Measurements from ENCODE around the gene BEGAIN.

Gene BEGAIN

DNA sequence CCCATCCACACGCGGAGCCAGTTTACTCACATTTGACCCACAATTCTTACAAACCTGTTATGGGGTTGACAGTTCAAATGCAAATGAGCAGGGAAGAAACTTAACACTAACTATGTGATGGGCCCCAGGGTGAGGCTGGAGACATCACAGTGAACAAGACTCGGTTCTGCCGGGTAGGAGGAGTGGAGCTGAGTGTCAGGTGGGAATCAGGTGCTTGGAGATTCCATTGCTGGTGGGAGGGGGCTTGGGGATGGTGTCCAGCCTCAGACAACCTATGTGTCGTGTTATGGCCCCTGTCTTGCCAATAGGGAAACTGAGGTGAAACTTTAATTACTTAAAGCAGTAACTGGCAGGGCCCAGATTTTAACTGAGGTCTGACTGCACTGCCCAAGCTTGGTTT, 41.9 kb downstream of the BEGAIN start:
- no peak overlapping the region for H3K4me3 ChIP-seq (replicated peaks in 1 of 2; ENCODE audit: low read depth in 2 of 2, low read length in 2 of 2)
- TF ChIP-seq, protein P1, sequence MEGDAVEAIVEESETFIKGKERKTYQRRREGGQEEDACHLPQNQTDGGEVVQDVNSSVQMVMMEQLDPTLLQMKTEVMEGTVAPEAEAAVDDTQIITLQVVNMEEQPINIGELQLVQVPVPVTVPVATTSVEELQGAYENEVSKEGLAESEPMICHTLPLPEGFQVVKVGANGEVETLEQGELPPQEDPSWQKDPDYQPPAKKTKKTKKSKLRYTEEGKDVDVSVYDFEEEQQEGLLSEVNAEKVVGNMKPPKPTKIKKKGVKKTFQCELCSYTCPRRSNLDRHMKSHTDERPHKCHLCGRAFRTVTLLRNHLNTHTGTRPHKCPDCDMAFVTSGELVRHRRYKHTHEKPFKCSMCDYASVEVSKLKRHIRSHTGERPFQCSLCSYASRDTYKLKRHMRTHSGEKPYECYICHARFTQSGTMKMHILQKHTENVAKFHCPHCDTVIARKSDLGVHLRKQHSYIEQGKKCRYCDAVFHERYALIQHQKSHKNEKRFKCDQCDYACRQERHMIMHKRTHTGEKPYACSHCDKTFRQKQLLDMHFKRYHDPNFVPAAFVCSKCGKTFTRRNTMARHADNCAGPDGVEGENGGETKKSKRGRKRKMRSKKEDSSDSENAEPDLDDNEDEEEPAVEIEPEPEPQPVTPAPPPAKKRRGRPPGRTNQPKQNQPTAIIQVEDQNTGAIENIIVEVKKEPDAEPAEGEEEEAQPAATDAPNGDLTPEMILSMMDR (IDR thresholded peaks at IDR 0.05; ENCODE audit: low read depth, low read length) = no peak
- DNase-seq (ENCODE audit: low read depth in 2 of 2) = no peak

DNA sequence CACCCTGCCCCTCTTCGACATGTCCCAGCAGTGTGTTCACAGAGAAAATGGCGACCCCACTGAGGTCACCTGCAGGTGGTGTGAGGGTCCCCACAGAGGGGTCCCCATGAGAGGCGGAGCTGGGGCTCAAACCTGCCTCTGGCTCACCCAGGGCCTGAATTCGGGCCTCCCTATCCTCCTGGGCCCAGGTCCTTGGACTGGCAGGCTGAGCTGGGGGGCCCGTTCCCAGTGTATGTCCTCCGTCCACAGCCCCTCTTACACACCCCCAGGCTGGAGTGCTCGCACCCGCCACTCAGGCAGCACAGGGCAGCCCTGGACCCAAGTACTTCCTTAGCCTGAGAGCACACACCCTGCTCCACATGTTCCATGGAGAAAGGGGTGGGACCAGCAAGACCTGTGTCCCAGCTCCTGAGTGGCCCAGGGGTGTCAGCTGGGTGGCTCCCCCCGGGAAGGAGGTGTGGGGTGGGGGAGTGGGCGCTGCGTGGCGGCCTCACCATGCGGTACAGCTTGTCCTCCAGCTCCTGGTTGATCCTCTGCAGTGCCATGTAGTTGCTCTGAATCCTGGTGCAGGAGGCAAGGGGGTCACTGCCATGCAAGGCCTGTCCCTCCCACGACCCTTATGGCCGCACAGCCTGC, 42.6 kb downstream of the BEGAIN start:
- TF ChIP-seq, protein P1 (IDR thresholded peaks at IDR 0.05; ENCODE audit: low read depth, low read length) = no peak
- no peak for DNase-seq (ENCODE audit: low read depth in 2 of 2)
- H3K4me3 ChIP-seq (replicated peaks in 1 of 2; ENCODE audit: low read depth in 2 of 2, low read length in 2 of 2) = no peak overlapping the region

DNA sequence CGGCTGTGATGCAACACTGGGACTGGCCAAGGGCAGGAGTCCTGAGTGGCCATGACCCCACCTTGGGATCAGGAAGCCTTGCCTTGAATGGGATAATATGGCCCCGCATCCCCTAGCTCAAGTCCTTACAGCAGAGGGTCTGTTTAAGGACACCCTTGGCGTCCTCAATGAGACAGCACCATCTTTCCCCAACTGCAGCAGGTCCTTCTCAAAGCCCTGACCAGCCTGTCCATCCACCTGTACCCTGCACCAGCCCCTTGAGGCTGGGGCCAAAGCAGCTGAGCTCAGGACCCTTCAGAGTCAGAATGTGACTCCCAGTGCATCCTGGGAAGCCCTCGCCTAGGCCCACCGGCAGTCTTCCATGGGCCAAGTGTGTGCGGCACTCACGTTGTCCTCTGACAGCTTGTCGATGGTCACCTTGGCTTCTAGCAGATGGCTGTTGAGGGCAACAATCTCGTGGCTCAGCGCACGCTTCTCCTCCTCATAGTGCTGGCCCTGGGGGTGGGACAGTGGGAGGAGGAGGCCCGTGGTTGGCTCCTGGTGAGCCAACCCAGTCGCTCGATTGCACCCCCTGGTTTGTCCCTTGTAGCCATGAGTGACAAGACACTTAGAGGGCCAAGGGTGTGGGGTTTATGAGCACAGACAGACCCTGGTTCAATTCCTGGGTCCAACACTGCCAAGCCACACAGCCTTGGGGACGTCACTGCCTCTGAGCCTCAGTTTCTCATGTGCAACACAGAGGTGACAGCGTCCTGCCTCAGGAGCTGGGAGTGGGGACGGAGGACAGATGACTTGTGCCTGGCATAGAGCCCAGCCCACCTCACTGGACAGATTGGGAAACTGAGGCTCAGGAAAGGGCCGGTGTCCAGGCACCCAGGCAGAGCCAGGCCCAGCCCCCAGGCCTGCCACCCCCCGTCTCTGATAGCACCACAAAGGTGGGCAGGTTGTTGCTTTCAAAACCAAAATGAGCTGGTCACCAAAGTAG, 43.5 kb downstream of the BEGAIN start:
- no peak for DNase-seq (ENCODE audit: low read depth in 2 of 2)
- TF ChIP-seq, protein P1 (IDR thresholded peaks at IDR 0.05; ENCODE audit: low read depth, low read length) = no peak
- no peak overlapping the region for H3K4me3 ChIP-seq (replicated peaks in 1 of 2; ENCODE audit: low read depth in 2 of 2, low read length in 2 of 2)

DNA sequence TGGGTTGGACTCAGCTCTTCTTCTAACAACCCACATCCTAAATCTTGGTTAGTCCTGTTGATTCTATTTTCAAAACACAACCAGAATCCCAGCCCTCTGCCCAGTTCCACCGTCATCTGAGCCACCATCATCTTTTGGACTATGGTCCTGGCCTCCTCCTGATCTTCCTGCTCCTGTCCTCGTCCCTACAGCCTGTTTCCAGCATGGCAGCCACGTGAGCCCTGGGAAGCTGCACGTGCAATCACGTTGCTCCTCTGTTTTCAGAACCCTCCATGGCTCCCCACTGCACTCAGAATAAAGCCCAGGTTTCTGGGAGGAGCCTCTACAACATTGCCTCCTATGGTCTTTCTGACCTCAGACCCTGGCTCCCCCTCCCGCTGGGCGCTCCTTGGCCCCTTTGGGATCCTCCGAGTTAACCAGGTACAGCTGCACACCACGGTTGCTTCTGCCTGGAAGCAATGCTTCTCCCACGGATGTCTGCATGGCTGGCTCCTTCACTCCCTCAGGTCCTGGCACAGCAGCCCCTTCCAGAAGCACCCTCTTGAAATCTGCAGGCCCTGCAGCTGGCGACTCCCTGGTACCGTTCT, 44.5 kb downstream of the BEGAIN start:
- DNase-seq (ENCODE audit: low read depth in 2 of 2) = no peak
- H3K4me3 ChIP-seq (replicated peaks in 1 of 2; ENCODE audit: low read depth in 2 of 2, low read length in 2 of 2) = no peak overlapping the region
- TF ChIP-seq, protein P1 (IDR thresholded peaks at IDR 0.05; ENCODE audit: low read depth, low read length) = no peak

DNA sequence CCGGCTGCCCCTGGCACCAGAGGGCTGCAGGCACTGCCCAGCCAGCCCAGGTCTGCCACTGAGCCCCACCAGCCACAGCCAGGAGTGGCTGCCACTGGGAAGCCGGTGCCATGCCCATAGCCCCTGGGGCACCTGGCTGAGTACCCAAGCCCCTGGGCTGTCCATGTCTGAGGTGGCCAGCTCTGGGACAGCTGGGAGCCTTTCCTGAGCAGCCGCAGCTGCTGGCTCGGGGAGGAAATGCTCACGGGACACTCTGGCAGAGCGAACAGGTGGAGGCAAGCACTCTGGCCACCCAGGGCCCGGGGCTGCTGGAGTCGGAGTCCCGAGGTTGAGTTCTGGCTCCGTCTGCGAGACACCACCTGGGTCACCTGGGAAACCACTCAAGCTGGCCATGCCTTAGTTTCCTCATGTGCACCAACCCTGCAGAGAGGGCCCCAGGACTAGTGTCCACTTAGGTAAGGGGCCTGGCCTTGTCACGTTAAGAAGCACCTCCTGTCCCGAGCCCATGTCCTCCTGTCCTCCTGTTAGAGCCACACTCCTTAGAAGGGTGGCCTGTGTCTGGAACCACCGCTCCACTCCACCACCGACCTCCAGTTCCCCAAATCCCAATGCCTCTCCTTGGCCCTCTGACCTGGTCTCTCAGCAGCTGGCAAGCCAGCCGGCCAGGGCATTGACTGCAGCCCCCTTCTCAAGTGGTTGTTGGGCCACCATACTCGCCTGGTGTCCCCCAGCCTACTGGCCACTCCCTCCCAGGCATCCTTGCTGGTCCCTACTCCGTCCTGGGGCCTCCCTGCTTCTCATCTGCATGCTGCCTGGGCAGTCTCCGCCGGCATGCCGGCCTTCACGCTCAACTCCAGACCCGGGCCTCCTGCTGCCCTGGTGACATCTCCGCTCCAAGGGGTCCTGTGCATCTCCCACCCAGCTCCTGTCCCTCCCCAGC, 45.3 kb downstream of the BEGAIN start:
- DNase-seq (ENCODE audit: low read depth in 2 of 2) = no peak

More for the DNA sequence above, 45.3 kb downstream of the BEGAIN start:
- TF ChIP-seq, protein P1 (IDR thresholded peaks at IDR 0.05; ENCODE audit: low read depth, low read length) = no peak
- no peak overlapping the region for H3K4me3 ChIP-seq (replicated peaks in 1 of 2; ENCODE audit: low read depth in 2 of 2, low read length in 2 of 2)

Measured in cardiac fibroblast (primary cell).